GOT3 (cell line): Measurements from ENCODE around the gene PDE6D.

Experiments
- DNase-seq: peaks from one replicate; lab custom pipeline; 2025; ENCODE audit warnings: mixed read lengths; lab: John Stamatoyannopoulos, UW

The PDE6D gene

GRCh38 chr2:231707625-231707926, 73.5 kb downstream of the PDE6D start:
- no peak for DNase-seq

GRCh38 chr2:231706731-231707624, 74.1 kb downstream of the PDE6D start:
- peak; percentile 93 for DNase-seq

- DNase-seq, result no peak
Measured at GRCh38 chr2:231704017-231704416, 77.1 kb downstream of the PDE6D start.

GRCh38 chr2:231701456-231702373, 79.4 kb downstream of the PDE6D start:
- no peak for DNase-seq

- no peak for DNase-seq
Measured at GRCh38 chr2:231699006-231699405, 82.1 kb downstream of the PDE6D start.

- DNase-seq, result no peak
Measured at GRCh38 chr2:231696004-231696367, 85.1 kb downstream of the PDE6D start.

- no peak for DNase-seq
Measured at GRCh38 chr2:231693956-231694355, 87.1 kb downstream of the PDE6D start.

GRCh38 chr2:231692847-231693246, 88.2 kb downstream of the PDE6D start:
- no peak for DNase-seq

- no peak for DNase-seq
Measured at GRCh38 chr2:231691251-231691772, 89.8 kb downstream of the PDE6D start.

GRCh38 chr2:231689124-231689893, 91.8 kb downstream of the PDE6D start:
- DNase-seq, result no peak

- DNase-seq, result no peak
Measured at GRCh38 chr2:231688719-231689118, 92.4 kb downstream of the PDE6D start.

GRCh38 chr2:231687961-231688360, 93.1 kb downstream of the PDE6D start:
- no peak for DNase-seq

GRCh38 chr2:231687133-231687852, 93.8 kb downstream of the PDE6D start:
- no peak for DNase-seq

GRCh38 chr2:231686192-231687100, 94.6 kb downstream of the PDE6D start:
- no peak for DNase-seq

- DNase-seq, result no peak
Measured at GRCh38 chr2:231685349-231686191, 95.5 kb downstream of the PDE6D start.

GRCh38 chr2:231684314-231685223, 96.5 kb downstream of the PDE6D start:
- no peak for DNase-seq

- DNase-seq, result no peak
Measured at GRCh38 chr2:231683292-231684235, 97.5 kb downstream of the PDE6D start.
